Peyer's patch (tissue), 4 donors: ENCODE data around the gene FMN1. TPM values are rescaled to one million over a fixed set of nuclear protein-coding genes. Genes with fewer than 3 reads are reported as not detected.

Experiments
- DNase-seq, 3 donors: peaks; one replicate each; pipeline ENCODE4 v3.0.0-alpha.2; 2017 to 2019
- H3K27ac ChIP-seq, 4 donors: fragments of 200-600 bp; sonication (generic); one replicate each; pipeline ENCODE4 v1.5.1; 2016 to 2019
- H3K27me3 ChIP-seq, 2 donors: fragments of 200-600 bp; sonication (generic); one replicate each; pipeline ENCODE4 v1.5.1; 2019
- H3K36me3 ChIP-seq, 3 donors: fragments of 200-600 bp; sonication (generic); one replicate each; pipeline ENCODE4 v1.5.1; 2016 to 2019
- H3K4me1 ChIP-seq, 4 donors: fragments of 200-600 bp; sonication (generic); one replicate each; pipeline ENCODE4 v1.5.1; 2016 to 2019
- H3K4me3 ChIP-seq, 4 donors: fragments of 200-600 bp; sonication (generic); 1 replicate in 3 of 4; 2 replicates in 1 of 4; pipeline ENCODE4 v1.5.1; 2016 to 2019; ENCODE audit warnings: mild to moderate bottlenecking in 1 of 4
- H3K9me3 ChIP-seq, 4 donors: fragments of 200-600 bp; sonication (generic); one replicate each; pipeline ENCODE4 v1.5.1; 2016 to 2019; ENCODE audit warnings: mild to moderate bottlenecking in 1 of 4
- CTCF ChIP-seq, 6 experiments: fragments of 450-650 bp in 4 of 6; fragments of 200-600 bp in 2 of 6; sonication (generic) in 1 of 6; IDR thresholded peaks; one replicate each; pipeline ENCODE4 v1.5.1; 2017 to 2019; ENCODE audit warnings: antibody characterized with exemption in 6 of 6, mild to moderate bottlenecking in 3 of 6, moderate library complexity in 1 of 6
- POLR2A ChIP-seq, 2 donors: fragments of 450-650 bp; IDR thresholded peaks; one replicate each; pipeline ENCODE4 v1.5.1; 2017; ENCODE audit warnings: antibody characterized with exemption in 2 of 2, mild to moderate bottlenecking in 2 of 2, moderate library complexity in 2 of 2
- total RNA-seq, 4 donors: library from RNA; depleted of rRNA; stranded (reverse); fragments of >200 nt; gene quantifications; one replicate each; pipeline ENCODE4 v1.1.0, GENCODE V29; 2016

Gene FMN1
- total RNA-seq, 4 donors from 2014 or later = 15.4 to 57.8 (median 29.1) TPM

- TF ChIP-seq POLR2A (IDR thresholded peaks at IDR 0.05) = no peak
- no peak for DNase-seq
- Histone ChIP-seq H3K9me3 (no peaks in the 10 kb centered on the region), H3K4me1 (no peaks in the 10 kb centered on the region), H3K4me3 (no peak overlapping the region), H3K27ac (no peak overlapping the region), H3K27me3 (no peaks in the 10 kb centered on the region), H3K36me3 (no peaks in the 10 kb centered on the region)
Observed at GRCh38 chr15:33236841-33237509, 42.5 kb upstream of the FMN1 start.

GRCh38 chr15:33234020-33234461 lies 39.5 kb upstream of the FMN1 start:
- Histone ChIP-seq H3K36me3 (no peaks in the 10 kb centered on the region), H3K9me3 (no peaks in the 10 kb centered on the region), H3K4me3 (no peak overlapping the region), H3K27ac (no peak overlapping the region), H3K27me3 (no peaks in the 10 kb centered on the region), H3K4me1 (no peaks in the 10 kb centered on the region)
- TF ChIP-seq POLR2A (IDR thresholded peaks at IDR 0.05) = no peak
- TF ChIP-seq CTCF (IDR thresholded peaks at IDR 0.05) = peak in 4 of 6 experiments; percentile 8 to 43 (median 40)
- DNase-seq = no peak

- peak in 1 of 3 donors; percentile 56 for DNase-seq
- Histone ChIP-seq H3K27me3 (no peaks in the 10 kb centered on the region), H3K9me3 (no peaks in the 10 kb centered on the region), H3K4me1 (no peaks in the 10 kb centered on the region), H3K27ac (no peak overlapping the region), H3K4me3 (no peak overlapping the region), H3K36me3 (no peaks in the 10 kb centered on the region)
- TF ChIP-seq CTCF (IDR thresholded peaks at IDR 0.05) = peak in 4 of 6 experiments; percentile 24 to 53 (median 46)
- no peak for TF ChIP-seq POLR2A (IDR thresholded peaks at IDR 0.05)
Observed at GRCh38 chr15:33226559-33227181, 32.2 kb upstream of the FMN1 start.

GRCh38 chr15:33218071-33218491 lies 23.6 kb upstream of the FMN1 start:
- no peak for DNase-seq
- no peak for TF ChIP-seq CTCF (IDR thresholded peaks at IDR 0.05)
- TF ChIP-seq POLR2A (IDR thresholded peaks at IDR 0.05) = no peak
- H3K27ac ChIP-seq = no peak overlapping the region

GRCh38 chr15:33215941-33216872 lies 21.7 kb upstream of the FMN1 start:
- TF ChIP-seq CTCF (IDR thresholded peaks at IDR 0.05) = peak in 4 of 6 experiments; percentile 42 to 51 (median 46)
- TF ChIP-seq POLR2A (IDR thresholded peaks at IDR 0.05) = no peak
- no peak for DNase-seq

More at GRCh38 chr15:33218071-33218491, 23.6 kb upstream of the FMN1 start:
- Histone ChIP-seq H3K36me3 (no peaks in the 10 kb centered on the region), H3K4me3 (no peak overlapping the region), H3K4me1 (no peaks in the 10 kb centered on the region), H3K27me3 (no peaks in the 10 kb centered on the region), H3K9me3 (no peaks in the 10 kb centered on the region)

More at GRCh38 chr15:33215941-33216872, 21.7 kb upstream of the FMN1 start:
- Histone ChIP-seq H3K27me3 (no peaks in the 10 kb centered on the region), H3K36me3 (no peaks in the 10 kb centered on the region), H3K9me3 (no peaks in the 10 kb centered on the region), H3K4me3 (no peak overlapping the region), H3K4me1 (no peaks in the 10 kb centered on the region), H3K27ac (no peak overlapping the region)
